Measurements from ENCODE around the gene ZBTB46. TPM values are rescaled to one million over a fixed set of nuclear protein-coding genes. Genes with fewer than 3 reads are reported as not detected.

The ZBTB46 gene
- total and polyA plus RNA-seq, 4 donors: 0.79 to 12.1 (median 4.7) TPM

- 49% methylated on average over 3 of the region's 3 CpGs for WGBS
- Histone ChIP-seq H3K36me3 (ENCODE audit: control insufficient read depth in 4 of 4, insufficient read depth in 3 of 4, low read depth in 1 of 4, low read length in 3 of 4) (no peaks in the 10 kb centered on the region), H3K9me3 (ENCODE audit: control insufficient read depth in 4 of 4, low read length in 3 of 4) (no peaks in the 10 kb centered on the region), H3K27ac (ENCODE audit: low read depth in 1 of 2, low read length in 2 of 2) (no peak overlapping the region), H3K27me3 (ENCODE audit: control insufficient read depth in 4 of 4, insufficient read depth in 4 of 4, low read length in 3 of 4) (peaks cover 0 to 10% (median 1%) of the 10 kb centered on the region in 4 donors), H3K9ac (ENCODE audit: low read depth in 1 of 2, low read length in 2 of 2) (no peak overlapping the region), H3K4me3 (ENCODE audit: low read depth in 1 of 3, low read length in 3 of 3) (no peak overlapping the region), H3K4me1 (ENCODE audit: control insufficient read depth in 4 of 4, insufficient read depth in 4 of 4, low read length in 3 of 4) (peaks cover 0 to 10% (median 5%) of the 10 kb centered on the region in 4 donors)
- DNase-seq (ENCODE audit: low spot score): no peak
- TF ChIP-seq RXRA (IDR thresholded peaks at IDR 0.05) (no peak), REST (IDR thresholded peaks at IDR 0.05) (no peak), CTCF (IDR thresholded peaks at IDR 0.05; ENCODE audit: low read depth, low read length, missing input control) (no peak), MAX (IDR thresholded peaks at IDR 0.05) (no peak), GABPA (IDR thresholded peaks at IDR 0.05 in 1 of 2, conservative IDR thresholded peaks at IDR 0.05 in 1 of 2) (no peak), EGR1 (IDR thresholded peaks at IDR 0.05; ENCODE audit: low read depth in 2 of 2) (no peak), SP1 (IDR thresholded peaks at IDR 0.05) (no peak), RAD21 (IDR thresholded peaks at IDR 0.05) (no peak), JUND (IDR thresholded peaks at IDR 0.05) (no peak), YY1 (IDR thresholded peaks at IDR 0.05) (no peak), FOXA1 (IDR thresholded peaks at IDR 0.05) (no peak), ZBTB33 (IDR thresholded peaks at IDR 0.05) (no peak), HNF4A (conservative IDR thresholded peaks at IDR 0.05) (no peak)
Observed at GRCh38 chr20:63846888-63847236, 15.8 kb upstream of the ZBTB46 start.

GRCh38 chr20:63846128-63846771 lies 15.2 kb upstream of the ZBTB46 start:
- no peaks in the 10 kb centered on the region for H3K9me3 ChIP-seq (ENCODE audit: control insufficient read depth in 4 of 4, low read length in 3 of 4)
- no peak for DNase-seq (ENCODE audit: low spot score)
- H3K36me3 ChIP-seq (ENCODE audit: control insufficient read depth in 4 of 4, insufficient read depth in 3 of 4, low read depth in 1 of 4, low read length in 3 of 4): no peaks in the 10 kb centered on the region
- H3K4me1 ChIP-seq (ENCODE audit: control insufficient read depth in 4 of 4, insufficient read depth in 4 of 4, low read length in 3 of 4): peaks cover 0 to 10% (median 5%) of the 10 kb centered on the region in 4 donors
- H3K27ac ChIP-seq (ENCODE audit: low read depth in 1 of 2, low read length in 2 of 2): peak overlapping the region in 1 of 2 donors; percentile 33
- H3K27me3 ChIP-seq (ENCODE audit: control insufficient read depth in 4 of 4, insufficient read depth in 4 of 4, low read length in 3 of 4): peaks cover 0 to 10% (median 1%) of the 10 kb centered on the region in 4 donors
- TF ChIP-seq GABPA (IDR thresholded peaks at IDR 0.05 in 1 of 2, conservative IDR thresholded peaks at IDR 0.05 in 1 of 2) (no peak), MAX (IDR thresholded peaks at IDR 0.05) (no peak), SP1 (IDR thresholded peaks at IDR 0.05) (peak; percentile 36), HNF4G (IDR thresholded peaks at IDR 0.05) (no peak), RXRA (IDR thresholded peaks at IDR 0.05) (peak in 1 of 2 donors; percentile 24), EGR1 (IDR thresholded peaks at IDR 0.05; ENCODE audit: low read depth in 2 of 2) (no peak), NR2F2 (IDR thresholded peaks at IDR 0.05) (peak; percentile 98)
- no peak overlapping the region for H3K9ac ChIP-seq (ENCODE audit: low read depth in 1 of 2, low read length in 2 of 2)
- H3K4me3 ChIP-seq (ENCODE audit: low read depth in 1 of 3, low read length in 3 of 3): no peak overlapping the region
- WGBS: 6% methylated on average over 24 of the region's 24 CpGs
